ENCODE results near the gene NVL. TPM values are rescaled to one million over a fixed set of nuclear protein-coding genes. Genes with fewer than 3 reads are reported as not detected.

Gene NVL
- total and polyA plus RNA-seq, 2 donors (not counting 3 experiments of a cell fraction or from before 2014, with no cell fraction given), result 16.7 to 30.3 TPM

- dilution Hi-C loops (cut with MboI; ENCODE audit: extremely low pct_ligation_motif_present, low sequenced_read_pairs) (no loop called here), intact Hi-C loops (cut with micrococcal nuclease) (no loop called here)
- BruUV-seq (replicated peaks), result no TSS peak
- Histone ChIP-seq H3K9me1 (replicated peaks; ENCODE audit: control insufficient read depth, extremely low read depth, insufficient read depth, low read length) (no peaks in the 10 kb centered on the region), H3K9me3 (replicated peaks; ENCODE audit: control insufficient read depth, insufficient read depth, low read length) (peaks cover 2% of the 10 kb centered on the region), H2AFZ (ENCODE audit: low read depth, low read length) (no peak overlapping the region), H3K27me3 (ENCODE audit: control insufficient read depth in 2 of 2, insufficient read depth in 2 of 2, low read length in 2 of 2) (peaks cover 0 to 5% of the 10 kb centered on the region in 2 experiments), H3K27ac (ENCODE audit: insufficient read depth, low read depth, low read length) (no peak overlapping the region), H3K9ac (replicated peaks; ENCODE audit: extremely low read depth, insufficient read depth, low read length) (no peak overlapping the region), H3K4me1 (ENCODE audit: control insufficient read depth, extremely low read depth, insufficient read depth, low read length) (peaks cover 2% of the 10 kb centered on the region), H3K79me2 (ENCODE audit: control insufficient read depth, insufficient read depth, low read length) (no peaks in the 10 kb centered on the region), H3K4me3 (replicated peaks in 1 of 3; ENCODE audit: insufficient read depth in 1 of 3, low read depth in 1 of 3, low read length in 3 of 3) (no peak overlapping the region), H3K4me2 (ENCODE audit: insufficient read depth, low read length) (no peak overlapping the region), H4K20me1 (replicated peaks; ENCODE audit: control insufficient read depth, extremely low read depth, insufficient read depth, low read length) (no peaks in the 10 kb centered on the region), H3K36me3 (ENCODE audit: control insufficient read depth in 2 of 2, extremely low read depth in 1 of 2, insufficient read depth in 2 of 2, low read length in 2 of 2) (no peaks in the 10 kb centered on the region)
- FAIRE-seq, result no peak
- CTCF ChIA-PET, result no interaction called here
- DNase-seq (ENCODE audit: low read depth, low spot score), result no peak
- no peak for TF ChIP-seq MYC (IDR thresholded peaks at IDR 0.05; ENCODE audit: low read depth, low read length)
- no peak for TF ChIP-seq FOS (IDR thresholded peaks at IDR 0.05; ENCODE audit: borderline replicate concordance, insufficient read depth, low read length)
- TF ChIP-seq GATA2 (IDR thresholded peaks at IDR 0.05; ENCODE audit: insufficient read depth, insufficient read length, low read depth, low read length), result no peak
- POLR2A ChIA-PET, result no interaction called here
Observed at GRCh38 chr1:224339442-224340033, 9.6 kb upstream of the NVL start.

- intact Hi-C loops (cut with micrococcal nuclease), result no loop called here
- DNase-seq (ENCODE audit: low read depth, low spot score), result no peak
- POLR2A ChIA-PET, result no interaction called here
Observed at GRCh38 chr1:224338150-224338838, 8.3 kb upstream of the NVL start.

More at GRCh38 chr1:224338150-224338838, 8.3 kb upstream of the NVL start:
- dilution Hi-C loops (cut with MboI; ENCODE audit: extremely low pct_ligation_motif_present, low sequenced_read_pairs), result no loop called here
- Histone ChIP-seq H3K27me3 (ENCODE audit: control insufficient read depth in 2 of 2, insufficient read depth in 2 of 2, low read length in 2 of 2) (peaks cover 0 to 5% of the 10 kb centered on the region in 2 experiments), H3K9me1 (replicated peaks; ENCODE audit: control insufficient read depth, extremely low read depth, insufficient read depth, low read length) (no peaks in the 10 kb centered on the region), H3K9me3 (replicated peaks; ENCODE audit: control insufficient read depth, insufficient read depth, low read length) (no peaks in the 10 kb centered on the region), H4K20me1 (replicated peaks; ENCODE audit: control insufficient read depth, extremely low read depth, insufficient read depth, low read length) (no peaks in the 10 kb centered on the region), H3K4me3 (replicated peaks in 1 of 3; ENCODE audit: insufficient read depth in 1 of 3, low read depth in 1 of 3, low read length in 3 of 3) (no peak overlapping the region), H2AFZ (ENCODE audit: low read depth, low read length) (no peak overlapping the region), H3K4me1 (ENCODE audit: control insufficient read depth, extremely low read depth, insufficient read depth, low read length) (peaks cover 9% of the 10 kb centered on the region), H3K79me2 (ENCODE audit: control insufficient read depth, insufficient read depth, low read length) (no peaks in the 10 kb centered on the region), H3K9ac (replicated peaks; ENCODE audit: extremely low read depth, insufficient read depth, low read length) (no peak overlapping the region), H3K4me2 (ENCODE audit: insufficient read depth, low read length) (no peak overlapping the region), H3K27ac (ENCODE audit: insufficient read depth, low read depth, low read length) (no peak overlapping the region), H3K36me3 (ENCODE audit: control insufficient read depth in 2 of 2, extremely low read depth in 1 of 2, insufficient read depth in 2 of 2, low read length in 2 of 2) (no peaks in the 10 kb centered on the region)
- CTCF ChIA-PET, result interaction anchor here (0.6 kb wide), 1 partner anchor 119 kb away, joined by 3 read pairs; no protein-coding TSS in a partner anchor
- no peak for FAIRE-seq
- no peak for TF ChIP-seq MYC (IDR thresholded peaks at IDR 0.05; ENCODE audit: low read depth, low read length)
- TF ChIP-seq MAX (IDR thresholded peaks at IDR 0.05; ENCODE audit: insufficient read depth, insufficient read length), result no peak
- no peak for TF ChIP-seq EZH2 (IDR thresholded peaks at IDR 0.05; ENCODE audit: borderline replicate concordance, low read depth, low read length, severe bottlenecking)
- TF ChIP-seq FOS (IDR thresholded peaks at IDR 0.05; ENCODE audit: borderline replicate concordance, insufficient read depth, low read length), result no peak
- no peak for TF ChIP-seq POLR2A (IDR thresholded peaks at IDR 0.05; ENCODE audit: low read depth, low read length)
- no TSS peak for BruUV-seq (replicated peaks)

Data from endothelial cell of umbilical vein (primary cell).